HEK293T (cell line): ENCODE measurements around the gene PLLP.

ENCODE experiments used
- ARNT ChIP-seq: fragments of 450-650 bp; IDR thresholded peaks from 2 replicates; pipeline ENCODE4 v1.6.1; 2017; ENCODE audit warnings: mild to moderate bottlenecking
- BHLHE40 ChIP-seq: fragments of 450-650 bp; IDR thresholded peaks from 2 replicates; pipeline ENCODE4 v1.6.1; 2016; ENCODE audit warnings: mild to moderate bottlenecking, moderate library complexity, borderline replicate concordance
- CTBP1 ChIP-seq: fragments of 450-650 bp; IDR thresholded peaks from 2 replicates; pipeline ENCODE4 v1.6.1; 2016; ENCODE audit warnings: borderline replicate concordance
- ELF4 ChIP-seq: fragments of 450-650 bp; IDR thresholded peaks from 2 replicates; pipeline ENCODE4 v1.6.1; 2017; ENCODE audit warnings: antibody characterized with exemption
- FOXA1 ChIP-seq: fragments of 450-650 bp; IDR thresholded peaks from 2 replicates; pipeline ENCODE4 v1.6.1; 2016; ENCODE audit warnings: mild to moderate bottlenecking
- FOXK2 ChIP-seq: fragments of 450-650 bp; IDR thresholded peaks from 2 replicates; pipeline ENCODE4 v1.6.1; 2016; ENCODE audit warnings: mild to moderate bottlenecking
- FOXM1 ChIP-seq: fragments of 450-650 bp; IDR thresholded peaks from 2 replicates; pipeline ENCODE4 v1.6.1; 2017; ENCODE audit warnings: mild to moderate bottlenecking, borderline replicate concordance
- HDGF ChIP-seq: fragments of 450-650 bp; IDR thresholded peaks from 2 replicates; pipeline ENCODE4 v1.6.1; 2017; ENCODE audit warnings: antibody characterized with exemption, borderline replicate concordance
- LEF1 ChIP-seq: fragments of 450-650 bp; IDR thresholded peaks from 2 replicates; pipeline ENCODE4 v1.6.1; 2017; ENCODE audit warnings: mild to moderate bottlenecking, borderline replicate concordance
- NFRKB ChIP-seq: fragments of 450-650 bp; IDR thresholded peaks from 2 replicates; pipeline ENCODE4 v1.6.1; 2016; ENCODE audit warnings: mild to moderate bottlenecking, moderate library complexity
- SP1 ChIP-seq: fragments of 450-650 bp; IDR thresholded peaks from 2 replicates; pipeline ENCODE4 v1.6.1; 2017
- SUZ12 ChIP-seq: fragments of 450-650 bp; IDR thresholded peaks from 2 replicates; pipeline ENCODE4 v1.6.1; 2016; ENCODE audit warnings: mild to moderate bottlenecking
- ZNF384 ChIP-seq: fragments of 450-650 bp; IDR thresholded peaks from 2 replicates; pipeline ENCODE4 v1.6.1; 2016

GRCh38 chr16:57305159-57305811, 20.8 kb upstream of the PLLP start:
- TF ChIP-seq ARNT (no peak), HDGF (no peak), SP1 (no peak), NFRKB (no peak), ELF4 (no peak), ZNF384 (no peak), SUZ12 (no peak), FOXK2 (no peak), FOXA1 (no peak), BHLHE40 (no peak), FOXM1 (no peak), CTBP1 (no peak), LEF1 (no peak)
